Subcutaneous adipose tissue (tissue), 4 donors: ENCODE results near the gene ATL1. TPM values are rescaled to one million over a fixed set of nuclear protein-coding genes. Genes with fewer than 3 reads are reported as not detected.

Experiments used
- small RNA-seq: library from RNA; depleted of rRNA; stranded (forward); fragments of <200 nt; gene quantifications from one replicate; pipeline ENCODE3, GENCODE V24; 2016
- total RNA-seq, 4 donors: library from RNA; depleted of rRNA; stranded (reverse); fragments of >200 nt; gene quantifications; one replicate each; pipeline ENCODE4 v1.1.0, GENCODE V29; 2016
- TF ChIP-seq, protein P1 (sequence below): fragments of 450-650 bp; IDR thresholded peaks from one replicate; pipeline ENCODE4 v1.5.1; 2016; ENCODE audit warnings: low read depth, mild to moderate bottlenecking, control low read depth, antibody characterized with exemption, moderate library complexity

Gene ATL1
- total RNA-seq, 4 donors from 2014 or later: 2.4 to 5.4 (median 4.9) TPM

DNA sequence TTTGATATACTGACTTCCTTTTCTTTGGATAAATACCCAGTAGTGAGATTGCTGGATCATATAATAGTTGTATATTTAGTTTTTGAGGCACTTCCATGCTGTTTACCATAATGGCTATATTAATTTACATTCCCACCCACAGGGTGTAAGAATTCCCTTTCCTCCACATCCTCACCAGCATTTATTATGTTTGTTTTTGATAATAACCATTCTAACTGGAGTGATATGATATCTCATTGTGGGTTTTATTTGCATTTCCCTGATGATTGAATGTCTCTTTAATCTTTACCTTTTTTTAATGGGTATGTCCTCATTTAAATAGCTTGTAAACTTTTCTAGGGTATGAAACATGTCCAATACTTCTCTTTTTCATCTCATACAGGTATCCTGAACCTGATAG, 119.7 kb downstream of the ATL1 start:
- TF ChIP-seq, protein P1, sequence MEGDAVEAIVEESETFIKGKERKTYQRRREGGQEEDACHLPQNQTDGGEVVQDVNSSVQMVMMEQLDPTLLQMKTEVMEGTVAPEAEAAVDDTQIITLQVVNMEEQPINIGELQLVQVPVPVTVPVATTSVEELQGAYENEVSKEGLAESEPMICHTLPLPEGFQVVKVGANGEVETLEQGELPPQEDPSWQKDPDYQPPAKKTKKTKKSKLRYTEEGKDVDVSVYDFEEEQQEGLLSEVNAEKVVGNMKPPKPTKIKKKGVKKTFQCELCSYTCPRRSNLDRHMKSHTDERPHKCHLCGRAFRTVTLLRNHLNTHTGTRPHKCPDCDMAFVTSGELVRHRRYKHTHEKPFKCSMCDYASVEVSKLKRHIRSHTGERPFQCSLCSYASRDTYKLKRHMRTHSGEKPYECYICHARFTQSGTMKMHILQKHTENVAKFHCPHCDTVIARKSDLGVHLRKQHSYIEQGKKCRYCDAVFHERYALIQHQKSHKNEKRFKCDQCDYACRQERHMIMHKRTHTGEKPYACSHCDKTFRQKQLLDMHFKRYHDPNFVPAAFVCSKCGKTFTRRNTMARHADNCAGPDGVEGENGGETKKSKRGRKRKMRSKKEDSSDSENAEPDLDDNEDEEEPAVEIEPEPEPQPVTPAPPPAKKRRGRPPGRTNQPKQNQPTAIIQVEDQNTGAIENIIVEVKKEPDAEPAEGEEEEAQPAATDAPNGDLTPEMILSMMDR: no peak

Small RNA genes within 50 kb of the gene (small RNA-seq; reads per million reads assigned to genes)
- not detected for gene RN7SL452P
- not detected for gene SNRPGP1

Other genes starting within 250 kb of the ATL1 start
- 1 to 10 TPM; 3.1 to 6.7 (median 4.6) TPM for gene L2HGDH, start 247.9 kb upstream of the ATL1 start, total RNA-seq
- 10 to 100 TPM; 16.7 to 25.8 (median 18.5) TPM for gene DMAC2L, start 247.8 kb upstream of the ATL1 start, total RNA-seq
- gene CDKL1, start 163.3 kb upstream of the ATL1 start, total RNA-seq: 10 to 100 TPM; 12.2 to 37.7 (median 31.4) TPM
- gene MAP4K5, start 27.6 kb upstream of the ATL1 start, total RNA-seq: 100 to 1,000 TPM in 3 of 4 donors, 10 to 100 TPM in 1; 78.3 to 139 (median 120) TPM
- 10 to 100 TPM; 42.5 to 77.8 (median 54.6) TPM for gene SAV1, start 108.2 kb downstream of the ATL1 start, total RNA-seq